ENCODE measurements around the gene ING4.

DNA sequence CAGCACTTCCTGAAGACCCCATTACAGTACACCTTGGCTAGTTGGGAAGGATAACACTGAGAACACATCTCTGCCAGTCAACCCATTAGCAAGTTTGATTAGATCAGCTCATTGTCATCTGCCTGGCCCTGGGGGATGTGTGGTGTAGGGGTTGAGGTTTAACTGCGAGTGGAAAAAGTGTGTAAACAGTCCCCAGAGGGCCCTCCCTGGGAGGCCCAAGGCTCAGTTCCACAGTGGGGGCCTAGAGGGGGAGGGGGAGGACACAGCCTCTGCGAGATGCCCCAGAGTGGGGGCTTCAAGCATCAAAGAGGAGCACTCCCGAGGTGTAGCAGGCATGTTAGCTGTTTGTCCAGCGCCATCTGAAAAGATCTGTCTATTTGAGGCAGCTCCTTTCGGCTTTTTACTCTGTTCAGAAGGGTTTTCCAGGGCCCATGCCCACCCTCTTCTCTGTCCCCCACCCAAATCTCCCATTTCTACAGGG is 27.5 kb downstream of the ING4 start:
- TF ChIP-seq, protein P1, sequence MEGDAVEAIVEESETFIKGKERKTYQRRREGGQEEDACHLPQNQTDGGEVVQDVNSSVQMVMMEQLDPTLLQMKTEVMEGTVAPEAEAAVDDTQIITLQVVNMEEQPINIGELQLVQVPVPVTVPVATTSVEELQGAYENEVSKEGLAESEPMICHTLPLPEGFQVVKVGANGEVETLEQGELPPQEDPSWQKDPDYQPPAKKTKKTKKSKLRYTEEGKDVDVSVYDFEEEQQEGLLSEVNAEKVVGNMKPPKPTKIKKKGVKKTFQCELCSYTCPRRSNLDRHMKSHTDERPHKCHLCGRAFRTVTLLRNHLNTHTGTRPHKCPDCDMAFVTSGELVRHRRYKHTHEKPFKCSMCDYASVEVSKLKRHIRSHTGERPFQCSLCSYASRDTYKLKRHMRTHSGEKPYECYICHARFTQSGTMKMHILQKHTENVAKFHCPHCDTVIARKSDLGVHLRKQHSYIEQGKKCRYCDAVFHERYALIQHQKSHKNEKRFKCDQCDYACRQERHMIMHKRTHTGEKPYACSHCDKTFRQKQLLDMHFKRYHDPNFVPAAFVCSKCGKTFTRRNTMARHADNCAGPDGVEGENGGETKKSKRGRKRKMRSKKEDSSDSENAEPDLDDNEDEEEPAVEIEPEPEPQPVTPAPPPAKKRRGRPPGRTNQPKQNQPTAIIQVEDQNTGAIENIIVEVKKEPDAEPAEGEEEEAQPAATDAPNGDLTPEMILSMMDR (IDR thresholded peaks at IDR 0.05): no peak
- no peak for TF ChIP-seq POLR2A (IDR thresholded peaks at IDR 0.05)

All from adrenal gland (tissue), 5 donors.